HEK293 (cell line): ENCODE data around the gene GLI1.
A peak's percentile ranks its signal among the peaks of the same experiment; 100 is the strongest.

ENCODE experiments used
- IKZF3 ChIP-seq: fragments of 450-650 bp; IDR thresholded peaks from 2 replicates; pipeline ENCODE4 v1.5.0; 2018; ENCODE audit warnings: missing biosample characterization, mild to moderate bottlenecking, missing genetic modification characterization, moderate library complexity
- KLF16 ChIP-seq: fragments of 450-650 bp; formaldehyde crosslinking; IDR thresholded peaks from 2 replicates; pipeline ENCODE4 v1.5.1; 2017; ENCODE audit warnings: missing biosample characterization, missing genetic modification characterization
- MEIS1 ChIP-seq: sonication (generic); formaldehyde crosslinking; IDR thresholded peaks from 2 replicates; pipeline ENCODE4 v1.8.1; 2022; ENCODE audit warnings: missing genetic modification reagents, mild to moderate bottlenecking, borderline replicate concordance
- MZF1 ChIP-seq: fragments of 450-650 bp; formaldehyde crosslinking; IDR thresholded peaks from 2 replicates; pipeline ENCODE4 v1.5.1; 2017; ENCODE audit warnings: missing biosample characterization, missing genetic modification characterization, borderline replicate concordance
- SCRT1 ChIP-seq: fragments of 450-650 bp; formaldehyde crosslinking; IDR thresholded peaks from 2 replicates; pipeline ENCODE4 v1.5.1; 2016; ENCODE audit warnings: missing biosample characterization, missing genetic modification characterization, borderline replicate concordance
- ZBTB49 ChIP-seq: fragments of 450-650 bp; formaldehyde crosslinking; IDR thresholded peaks from 2 replicates; pipeline ENCODE4 v1.5.1; 2016; ENCODE audit warnings: missing biosample characterization, missing genetic modification characterization, low read depth
- ZNF114 ChIP-seq: fragments of 450-650 bp; formaldehyde crosslinking; IDR thresholded peaks from 2 replicates; pipeline ENCODE4 v1.5.0; 2017; ENCODE audit warnings: missing biosample characterization, missing genetic modification characterization
- ZNF138 ChIP-seq: fragments of 450-650 bp; formaldehyde crosslinking; IDR thresholded peaks from 2 replicates; pipeline ENCODE4 v1.5.1; 2016; ENCODE audit warnings: missing biosample characterization, missing genetic modification characterization, borderline replicate concordance
- ZNF184 ChIP-seq: fragments of 450-650 bp; IDR thresholded peaks from 2 replicates; pipeline ENCODE4 v1.5.1; 2018; ENCODE audit warnings: missing biosample characterization, mild to moderate bottlenecking, missing genetic modification characterization
- ZNF19 ChIP-seq: fragments of 450-650 bp; formaldehyde crosslinking; IDR thresholded peaks from 2 replicates; pipeline ENCODE4; 2016; ENCODE audit warnings: missing biosample characterization, missing genetic modification characterization, low read depth
- ZNF202 ChIP-seq: fragments of 450-650 bp; formaldehyde crosslinking; IDR thresholded peaks from 2 replicates; pipeline ENCODE4 v1.5.1; 2016; ENCODE audit warnings: missing biosample characterization, missing genetic modification characterization, borderline replicate concordance
- ZNF214 ChIP-seq: fragments of 450-650 bp; formaldehyde crosslinking; IDR thresholded peaks from 2 replicates; pipeline ENCODE4 v1.5.1; 2017; ENCODE audit warnings: missing biosample characterization, mild to moderate bottlenecking, missing genetic modification characterization, borderline replicate concordance
- ZNF335 ChIP-seq: fragments of 450-650 bp; formaldehyde crosslinking; conservative IDR thresholded peaks from 2 replicates; pipeline ENCODE4 v1.5.1; 2016; ENCODE audit warnings: missing biosample characterization, missing genetic modification characterization
- ZNF394 ChIP-seq: fragments of 450-650 bp; formaldehyde crosslinking; IDR thresholded peaks from 2 replicates; pipeline ENCODE4 v1.5.1; 2016; ENCODE audit warnings: missing biosample characterization, missing genetic modification characterization, mild to moderate bottlenecking, moderate library complexity, borderline replicate concordance
- ZNF76 ChIP-seq: fragments of 450-650 bp; formaldehyde crosslinking; IDR thresholded peaks from 2 replicates; pipeline ENCODE4; 2016; ENCODE audit warnings: low read depth, missing biosample characterization, missing genetic modification characterization, borderline replicate concordance
- ZNF777 ChIP-seq: fragments of 450-650 bp; formaldehyde crosslinking; IDR thresholded peaks from 2 replicates; pipeline ENCODE4 v1.5.1; 2017; ENCODE audit warnings: missing biosample characterization, missing genetic modification characterization, borderline replicate concordance
- ZNF837 ChIP-seq: fragments of 450-650 bp; formaldehyde crosslinking; IDR thresholded peaks from 2 replicates; pipeline ENCODE4 v1.5.1; 2016; ENCODE audit warnings: missing biosample characterization, missing genetic modification characterization
- ZNF843 ChIP-seq: fragments of 450-650 bp; formaldehyde crosslinking; IDR thresholded peaks from 2 replicates; pipeline ENCODE4 v1.5.1; 2016; ENCODE audit warnings: missing biosample characterization, missing genetic modification characterization
- TF ChIP-seq, protein P1 (sequence below): fragments of 450-650 bp; IDR thresholded peaks from 2 replicates; pipeline ENCODE4 v1.5.1; 2018; ENCODE audit warnings: missing biosample characterization, missing genetic modification characterization
- TF ChIP-seq, protein P2 (sequence below): fragments of 450-650 bp; formaldehyde crosslinking; conservative IDR thresholded peaks from 2 replicates; pipeline ENCODE4 v1.5.1; 2016; ENCODE audit warnings: low read depth, missing biosample characterization, missing genetic modification characterization
- TF ChIP-seq, protein P3 (sequence below): fragments of 450-650 bp; formaldehyde crosslinking; IDR thresholded peaks from 2 replicates; pipeline ENCODE4 v1.5.1; 2017; ENCODE audit warnings: missing biosample characterization, mild to moderate bottlenecking, missing genetic modification characterization, moderate library complexity
- TF ChIP-seq, protein P4 (sequence below): fragments of 450-650 bp; formaldehyde crosslinking; IDR thresholded peaks from 2 replicates; pipeline ENCODE4 v1.5.1; 2016; ENCODE audit warnings: missing biosample characterization, missing genetic modification characterization

The GLI1 gene

GRCh38 chr12:57446292-57446960 lies 13.2 kb upstream of the GLI1 start (continued):
- TF ChIP-seq, protein P1, sequence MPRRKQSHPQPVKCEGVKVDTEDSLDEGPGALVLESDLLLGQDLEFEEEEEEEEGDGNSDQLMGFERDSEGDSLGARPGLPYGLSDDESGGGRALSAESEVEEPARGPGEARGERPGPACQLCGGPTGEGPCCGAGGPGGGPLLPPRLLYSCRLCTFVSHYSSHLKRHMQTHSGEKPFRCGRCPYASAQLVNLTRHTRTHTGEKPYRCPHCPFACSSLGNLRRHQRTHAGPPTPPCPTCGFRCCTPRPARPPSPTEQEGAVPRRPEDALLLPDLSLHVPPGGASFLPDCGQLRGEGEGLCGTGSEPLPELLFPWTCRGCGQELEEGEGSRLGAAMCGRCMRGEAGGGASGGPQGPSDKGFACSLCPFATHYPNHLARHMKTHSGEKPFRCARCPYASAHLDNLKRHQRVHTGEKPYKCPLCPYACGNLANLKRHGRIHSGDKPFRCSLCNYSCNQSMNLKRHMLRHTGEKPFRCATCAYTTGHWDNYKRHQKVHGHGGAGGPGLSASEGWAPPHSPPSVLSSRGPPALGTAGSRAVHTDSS: no peak
- TF ChIP-seq SCRT1 (tag by site-specific recombination) (no peak), ZBTB49 (tag by site-specific recombination) (no peak), MEIS1 (CRISPR knock-in tag) (no peak), ZNF114 (tag by site-specific recombination) (no peak), MZF1 (tag by site-specific recombination) (peak; percentile 49; the same call in 1 of the 2 replicates), ZNF19 (tag by site-specific recombination) (peak; percentile 70; the same call in 1 of the 2 replicates), ZNF777 (tag by site-specific recombination) (no peak), ZNF76 (no peak), ZNF214 (tag by site-specific recombination) (no peak), KLF16 (no peak), ZNF202 (no peak; the same call in 1 of the 2 replicates), ZNF843 (tag by site-specific recombination) (no peak), ZNF138 (0 out of 2 replicates have a peak, but pooled peaks have one; percentile 12), ZNF335 (tag by site-specific recombination) (no peak), ZNF184 (tag by site-specific recombination) (no peak), IKZF3 (tag by site-specific recombination) (no peak), ZNF394 (tag by site-specific recombination) (peak; percentile 97), ZNF837 (no peak)
- TF ChIP-seq, protein P2, sequence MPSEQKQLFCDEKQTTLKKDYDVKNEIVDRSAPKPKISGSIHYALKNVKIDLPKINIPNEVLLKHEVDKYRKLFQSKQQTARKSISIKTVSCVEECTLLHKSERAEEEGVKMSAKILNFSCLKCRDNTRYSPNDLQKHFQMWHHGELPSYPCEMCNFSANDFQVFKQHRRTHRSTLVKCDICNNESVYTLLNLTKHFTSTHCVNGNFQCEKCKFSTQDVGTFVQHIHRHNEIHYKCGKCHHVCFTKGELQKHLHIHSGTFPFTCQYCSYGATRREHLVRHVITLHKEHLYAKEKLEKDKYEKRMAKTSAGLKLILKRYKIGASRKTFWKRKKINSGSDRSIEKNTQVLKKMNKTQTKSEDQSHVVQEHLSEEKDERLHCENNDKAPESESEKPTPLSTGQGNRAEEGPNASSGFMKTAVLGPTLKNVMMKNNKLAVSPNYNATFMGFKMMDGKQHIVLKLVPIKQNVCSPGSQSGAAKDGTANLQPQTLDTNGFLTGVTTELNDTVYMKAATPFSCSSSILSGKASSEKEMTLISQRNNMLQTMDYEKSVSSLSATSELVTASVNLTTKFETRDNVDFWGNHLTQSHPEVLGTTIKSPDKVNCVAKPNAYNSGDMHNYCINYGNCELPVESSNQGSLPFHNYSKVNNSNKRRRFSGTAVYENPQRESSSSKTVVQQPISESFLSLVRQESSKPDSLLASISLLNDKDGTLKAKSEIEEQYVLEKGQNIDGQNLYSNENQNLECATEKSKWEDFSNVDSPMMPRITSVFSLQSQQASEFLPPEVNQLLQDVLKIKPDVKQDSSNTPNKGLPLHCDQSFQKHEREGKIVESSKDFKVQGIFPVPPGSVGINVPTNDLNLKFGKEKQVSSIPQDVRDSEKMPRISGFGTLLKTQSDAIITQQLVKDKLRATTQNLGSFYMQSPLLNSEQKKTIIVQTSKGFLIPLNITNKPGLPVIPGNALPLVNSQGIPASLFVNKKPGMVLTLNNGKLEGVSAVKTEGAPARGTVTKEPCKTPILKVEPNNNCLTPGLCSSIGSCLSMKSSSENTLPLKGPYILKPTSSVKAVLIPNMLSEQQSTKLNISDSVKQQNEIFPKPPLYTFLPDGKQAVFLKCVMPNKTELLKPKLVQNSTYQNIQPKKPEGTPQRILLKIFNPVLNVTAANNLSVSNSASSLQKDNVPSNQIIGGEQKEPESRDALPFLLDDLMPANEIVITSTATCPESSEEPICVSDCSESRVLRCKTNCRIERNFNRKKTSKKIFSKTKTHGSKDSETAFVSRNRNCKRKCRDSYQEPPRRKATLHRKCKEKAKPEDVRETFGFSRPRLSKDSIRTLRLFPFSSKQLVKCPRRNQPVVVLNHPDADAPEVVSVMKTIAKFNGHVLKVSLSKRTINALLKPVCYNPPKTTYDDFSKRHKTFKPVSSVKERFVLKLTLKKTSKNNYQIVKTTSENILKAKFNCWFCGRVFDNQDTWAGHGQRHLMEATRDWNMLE (tag by site-specific recombination): peak; percentile 94
- TF ChIP-seq, protein P3, sequence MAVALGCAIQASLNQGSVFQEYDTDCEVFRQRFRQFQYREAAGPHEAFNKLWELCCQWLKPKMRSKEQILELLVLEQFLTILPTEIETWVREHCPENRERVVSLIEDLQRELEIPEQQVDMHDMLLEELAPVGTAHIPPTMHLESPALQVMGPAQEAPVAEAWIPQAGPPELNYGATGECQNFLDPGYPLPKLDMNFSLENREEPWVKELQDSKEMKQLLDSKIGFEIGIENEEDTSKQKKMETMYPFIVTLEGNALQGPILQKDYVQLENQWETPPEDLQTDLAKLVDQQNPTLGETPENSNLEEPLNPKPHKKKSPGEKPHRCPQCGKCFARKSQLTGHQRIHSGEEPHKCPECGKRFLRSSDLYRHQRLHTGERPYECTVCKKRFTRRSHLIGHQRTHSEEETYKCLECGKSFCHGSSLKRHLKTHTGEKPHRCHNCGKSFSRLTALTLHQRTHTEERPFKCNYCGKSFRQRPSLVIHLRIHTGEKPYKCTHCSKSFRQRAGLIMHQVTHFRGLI: no peak
- TF ChIP-seq, protein P4, sequence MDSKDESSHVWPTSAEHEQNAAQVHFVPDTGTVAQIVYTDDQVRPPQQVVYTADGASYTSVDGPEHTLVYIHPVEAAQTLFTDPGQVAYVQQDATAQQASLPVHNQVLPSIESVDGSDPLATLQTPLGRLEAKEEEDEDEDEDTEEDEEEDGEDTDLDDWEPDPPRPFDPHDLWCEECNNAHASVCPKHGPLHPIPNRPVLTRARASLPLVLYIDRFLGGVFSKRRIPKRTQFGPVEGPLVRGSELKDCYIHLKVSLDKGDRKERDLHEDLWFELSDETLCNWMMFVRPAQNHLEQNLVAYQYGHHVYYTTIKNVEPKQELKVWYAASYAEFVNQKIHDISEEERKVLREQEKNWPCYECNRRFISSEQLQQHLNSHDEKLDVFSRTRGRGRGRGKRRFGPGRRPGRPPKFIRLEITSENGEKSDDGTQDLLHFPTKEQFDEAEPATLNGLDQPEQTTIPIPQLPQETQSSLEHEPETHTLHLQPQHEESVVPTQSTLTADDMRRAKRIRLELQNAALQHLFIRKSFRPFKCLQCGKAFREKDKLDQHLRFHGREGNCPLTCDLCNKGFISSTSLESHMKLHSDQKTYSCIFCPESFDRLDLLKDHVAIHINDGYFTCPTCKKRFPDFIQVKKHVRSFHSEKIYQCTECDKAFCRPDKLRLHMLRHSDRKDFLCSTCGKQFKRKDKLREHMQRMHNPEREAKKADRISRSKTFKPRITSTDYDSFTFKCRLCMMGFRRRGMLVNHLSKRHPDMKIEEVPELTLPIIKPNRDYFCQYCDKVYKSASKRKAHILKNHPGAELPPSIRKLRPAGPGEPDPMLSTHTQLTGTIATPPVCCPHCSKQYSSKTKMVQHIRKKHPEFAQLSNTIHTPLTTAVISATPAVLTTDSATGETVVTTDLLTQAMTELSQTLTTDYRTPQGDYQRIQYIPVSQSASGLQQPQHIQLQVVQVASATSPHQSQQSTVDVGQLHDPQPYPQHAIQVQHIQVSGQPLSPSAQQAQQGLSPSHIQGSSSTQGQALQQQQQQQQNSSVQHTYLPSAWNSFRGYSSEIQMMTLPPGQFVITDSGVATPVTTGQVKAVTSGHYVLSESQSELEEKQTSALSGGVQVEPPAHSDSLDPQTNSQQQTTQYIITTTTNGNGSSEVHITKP (tag by site-specific recombination): no peak
